ENCODE results near the gene METTL27. TPM values are rescaled to one million over a fixed set of nuclear protein-coding genes. Genes with fewer than 3 reads are reported as not detected.
A peak's percentile ranks its signal among the peaks of the same experiment; 100 is the strongest.
"Not testable (repeated sequence)": the region's sequence is repeated elsewhere in the genome, so short reads cannot be mapped to it uniquely, and the experiment has no call there.

METTL27 gene
- total RNA-seq, 1 donor from 2014 or later: 10.5 TPM

GRCh38 chr7:73839290-73839689 is 3.0 kb downstream of the METTL27 start:
- no peak overlapping the region for H3K4me3 ChIP-seq
- H3K79me2 ChIP-seq (ENCODE audit: low read depth): no peaks in the 10 kb centered on the region
- no peaks in the 10 kb centered on the region for H4K20me1 ChIP-seq (ENCODE audit: low read depth)
- no peak overlapping the region for H3K4me2 ChIP-seq
- Mint-ChIP-seq H3K36me3 (no peaks in the 10 kb centered on the region), H3K27me3 (ENCODE audit: insufficient read depth, low read depth) (peaks cover 2% of the 10 kb centered on the region), H3K4me1 (peaks cover 6% of the 10 kb centered on the region), H3K4me3 (no peak overlapping the region), H3K27ac (no peak overlapping the region), H3K9me3 (no peaks in the 10 kb centered on the region)
- H2AFZ ChIP-seq (replicated peaks): no peak overlapping the region
- TF ChIP-seq CTCF (IDR thresholded peaks at IDR 0.05) (no peak), EZH2 (IDR thresholded peaks at IDR 0.05) (no peak), EZH2phosphoT487 (IDR thresholded peaks at IDR 0.05) (no peak)
- no peak overlapping the region for H3K9ac ChIP-seq
- no peaks in the 10 kb centered on the region for H3K27me3 ChIP-seq
- no peak overlapping the region for H3K27ac ChIP-seq
- H3K9me3 ChIP-seq (ENCODE audit: low read depth): no peaks in the 10 kb centered on the region
- H3K36me3 ChIP-seq: no peaks in the 10 kb centered on the region
- no peak for DNase-seq (ENCODE audit: low spot score)
- peaks cover 6% of the 10 kb centered on the region for H3K4me1 ChIP-seq
- H3F3A ChIP-seq (ENCODE audit: low read depth): peaks cover 4% of the 10 kb centered on the region

- no peaks in the 10 kb centered on the region for H4K20me1 ChIP-seq (ENCODE audit: low read depth)
- no peaks in the 10 kb centered on the region for H3K36me3 ChIP-seq
- Mint-ChIP-seq H3K4me1 (peaks cover 3% of the 10 kb centered on the region), H3K36me3 (no peaks in the 10 kb centered on the region), H3K9me3 (no peaks in the 10 kb centered on the region), H3K27ac (peak overlapping the region; percentile 14), H3K27me3 (ENCODE audit: insufficient read depth, low read depth) (peaks cover 5% of the 10 kb centered on the region), H3K4me3 (no peak overlapping the region)
- no peak for DNase-seq (ENCODE audit: low spot score)
- TF ChIP-seq EZH2phosphoT487 (IDR thresholded peaks at IDR 0.05) (no peak), CTCF (IDR thresholded peaks at IDR 0.05) (no peak), EZH2 (IDR thresholded peaks at IDR 0.05) (no peak)
- H3K4me3 ChIP-seq: no peak overlapping the region
- H3K79me2 ChIP-seq (ENCODE audit: low read depth): no peaks in the 10 kb centered on the region
- H3K27me3 ChIP-seq: no peaks in the 10 kb centered on the region
- H3K4me1 ChIP-seq: peaks cover 6% of the 10 kb centered on the region
- peaks cover 4% of the 10 kb centered on the region for H3F3A ChIP-seq (ENCODE audit: low read depth)
- no peak overlapping the region for H2AFZ ChIP-seq (replicated peaks)
- H3K4me2 ChIP-seq: no peak overlapping the region
- H3K9me3 ChIP-seq (ENCODE audit: low read depth): no peaks in the 10 kb centered on the region
- no peak overlapping the region for H3K27ac ChIP-seq
- no peak overlapping the region for H3K9ac ChIP-seq
These were observed 3.7 kb downstream of the METTL27 start for GRCh38 chr7:73838642-73839041.

GRCh38 chr7:73837167-73837566 is 5.1 kb downstream of the METTL27 start:
- H3K27me3 ChIP-seq; H3K4me2 ChIP-seq; H4K20me1 ChIP-seq (ENCODE audit: low read depth); H3K4me3 ChIP-seq; H3K9me3 Mint-ChIP-seq; H3K27ac Mint-ChIP-seq; H3K36me3 ChIP-seq; H2AFZ ChIP-seq (replicated peaks); H3K79me2 ChIP-seq (ENCODE audit: low read depth); H3K27ac ChIP-seq; H3K9me3 ChIP-seq (ENCODE audit: low read depth); H3K4me1 Mint-ChIP-seq; H3K4me3 Mint-ChIP-seq; DNase-seq (ENCODE audit: low spot score); H3K36me3 Mint-ChIP-seq; H3K9ac ChIP-seq; H3F3A ChIP-seq (ENCODE audit: low read depth); H3K27me3 Mint-ChIP-seq (ENCODE audit: insufficient read depth, low read depth); H3K4me1 ChIP-seq: not testable (repeated sequence)

GRCh38 chr7:73834626-73835191 is 7.6 kb downstream of the METTL27 start:
- Histone ChIP-seq H3K27ac (no peak overlapping the region), H2AFZ (replicated peaks) (no peak overlapping the region), H3K27me3 (peaks cover 9% of the 10 kb centered on the region), H3F3A (ENCODE audit: low read depth) (peaks cover 20% of the 10 kb centered on the region), H3K4me2 (no peak overlapping the region), H3K9ac (no peak overlapping the region), H3K36me3 (no peaks in the 10 kb centered on the region), H3K9me3 (ENCODE audit: low read depth) (no peaks in the 10 kb centered on the region), H3K4me1 (peaks cover 26% of the 10 kb centered on the region), H3K79me2 (ENCODE audit: low read depth) (no peaks in the 10 kb centered on the region), H3K4me3 (no peak overlapping the region), H4K20me1 (ENCODE audit: low read depth) (no peaks in the 10 kb centered on the region)
- no peak for DNase-seq (ENCODE audit: low spot score)
- H3K36me3 Mint-ChIP-seq: no peaks in the 10 kb centered on the region
- no peak overlapping the region for H3K4me3 Mint-ChIP-seq
- H3K27me3 Mint-ChIP-seq (ENCODE audit: insufficient read depth, low read depth): peaks cover 8% of the 10 kb centered on the region
- H3K27ac Mint-ChIP-seq: no peak overlapping the region
- TF ChIP-seq CTCF (IDR thresholded peaks at IDR 0.05) (no peak), EZH2phosphoT487 (IDR thresholded peaks at IDR 0.05) (no peak), EZH2 (IDR thresholded peaks at IDR 0.05) (no peak)
- no peaks in the 10 kb centered on the region for H3K9me3 Mint-ChIP-seq
- peaks cover 32% of the 10 kb centered on the region for H3K4me1 Mint-ChIP-seq

Measured in neural progenitor cell (in vitro differentiated cells).